B cell (primary cell): ENCODE data around the gene ADRA2A. TPM values are rescaled to one million over a fixed set of nuclear protein-coding genes. Genes with fewer than 3 reads are reported as not detected.

Source experiments
- ATAC-seq: fragments of 200-7000 bp; cut with Tn5 transposase; one replicate; pipeline ENCODE4 v1.10.0; 2021; ENCODE audit warnings: low read depth, mild to moderate bottlenecking, moderate number of reproducible peaks, moderate library complexity
- CTCF ChIA-PET: fragments of 350-600 bp; sonication (Branson Sonifier 250); formaldehyde crosslinking; loops from one replicate; lab custom pipeline; 2021; ENCODE audit warnings: antibody characterized with exemption, inconsistent platforms; lab: Charles Lee
- POLR2A ChIA-PET: fragments of 350-600 bp; sonication (Branson Sonifier 250); formaldehyde crosslinking; loops from one replicate; lab custom pipeline; 2021; ENCODE audit warnings: antibody characterized with exemption; lab: Charles Lee
- DNase-seq: peaks from one replicate; pipeline ENCODE4 v3.0.0; 2013
- H2AFZ ChIP-seq: 2 replicates; pipeline ENCODE4 v1.6.1; 2012; ENCODE audit warnings: mild to moderate bottlenecking, low read depth, low read length; ENCODE audit not compliant: insufficient read depth, poor library complexity, severe bottlenecking
- H3K27ac ChIP-seq, 2 donors: 1 replicate in 1 of 2; 2 replicates in 1 of 2; pipeline ENCODE4 v1.5.1; 2012 to 2013; ENCODE audit warnings: low read length in 2 of 2, mild to moderate bottlenecking in 2 of 2, moderate library complexity in 1 of 2
- H3K27me3 ChIP-seq, 4 experiments: fragments of 200-600 bp in 1 of 4; sonication (generic) in 1 of 4; replicated peaks in 1 of 4; 1 replicate in 2 of 4; 2 replicates in 2 of 4; pipeline versions ENCODE4 v1.6.1 to v1.7.0; 2013 to 2016; ENCODE audit warnings: low read length in 3 of 4, mild to moderate bottlenecking in 2 of 4, mixed read lengths in 1 of 4, moderate library complexity in 1 of 4; ENCODE audit not compliant: insufficient read depth in 4 of 4, control insufficient read depth in 3 of 4; ENCODE audit errors: control extremely low read depth in 1 of 4
- H3K36me3 ChIP-seq, 2 experiments: replicated peaks in 1 of 2; 1 replicate in 1 of 2; 2 replicates in 1 of 2; pipeline versions ENCODE4 v1.6.1 to v1.7.1; 2013; ENCODE audit warnings: low read length in 1 of 2; ENCODE audit not compliant: insufficient read depth in 2 of 2, control insufficient read depth in 1 of 2; ENCODE audit errors: control extremely low read depth in 1 of 2, extremely low read depth in 1 of 2
- H3K4me1 ChIP-seq, 2 donors: fragments of 200-600 bp in 1 of 2; sonication (generic) in 1 of 2; 1 replicate in 1 of 2; 2 replicates in 1 of 2; pipeline versions ENCODE4 v1.5.1 to v1.6.1; 2013 to 2017; ENCODE audit warnings: low read length in 2 of 2; ENCODE audit not compliant: control insufficient read depth in 2 of 2, insufficient read depth in 2 of 2
- H3K4me2 ChIP-seq: replicated peaks from 2 replicates; pipeline ENCODE3; 2012; ENCODE audit warnings: mild to moderate bottlenecking, low read depth, low read length; ENCODE audit not compliant: poor library complexity, severe bottlenecking
- H3K4me3 ChIP-seq, 5 experiments: fragments of 200-600 bp in 1 of 5; sonication (generic) in 1 of 5; 1 replicate in 3 of 5; 2 replicates in 2 of 5; pipeline versions ENCODE4 v1.5.1 to v1.7.0; 2011 to 2016; ENCODE audit warnings: low read length in 4 of 5, mild to moderate bottlenecking in 4 of 5, low read depth in 2 of 5, control low read depth in 1 of 5, moderate library complexity in 1 of 5; ENCODE audit not compliant: insufficient read depth in 1 of 5; ENCODE audit errors: control extremely low read depth in 1 of 5, extremely low read depth in 1 of 5
- H3K79me2 ChIP-seq: fragments of 200-600 bp; sonication (generic); one replicate; pipeline ENCODE4 v1.6.0; 2016; ENCODE audit warnings: low read length; ENCODE audit not compliant: control insufficient read depth, insufficient read depth
- H3K9ac ChIP-seq: fragments of 200-600 bp; sonication (generic); 2 replicates; pipeline ENCODE4 v1.6.1; 2017; ENCODE audit warnings: mild to moderate bottlenecking, low read length, moderate library complexity
- H3K9me3 ChIP-seq, 3 donors: one replicate each; pipeline versions ENCODE4 v1.6.1 to v1.7.1; 2013; ENCODE audit warnings: low read length in 2 of 3; ENCODE audit not compliant: control insufficient read depth in 2 of 3, insufficient read depth in 1 of 3; ENCODE audit errors: control extremely low read depth in 1 of 3
- H4K20me1 ChIP-seq: 2 replicates; pipeline ENCODE4 v1.6.0; 2012; ENCODE audit warnings: mild to moderate bottlenecking, low read length; ENCODE audit not compliant: insufficient read depth, control insufficient read depth, poor library complexity, severe bottlenecking
- H3K27ac Mint-ChIP-seq: one replicate; pipeline ENCODE4 v1.8.0; 2021; ENCODE audit warnings: mixed read lengths
- H3K27me3 Mint-ChIP-seq: one replicate; pipeline ENCODE4 v1.8.0; 2021; ENCODE audit warnings: mixed read lengths
- H3K4me1 Mint-ChIP-seq: one replicate; pipeline ENCODE4 v1.8.0; 2021; ENCODE audit warnings: mixed read lengths
- H3K4me3 Mint-ChIP-seq: one replicate; pipeline ENCODE4 v1.8.0; 2021; ENCODE audit warnings: mixed read lengths
- H3K9me3 Mint-ChIP-seq: one replicate; pipeline ENCODE4 v1.8.0; 2022; ENCODE audit warnings: mixed read lengths; ENCODE audit not compliant: insufficient read depth
- EZH2 ChIP-seq: IDR thresholded peaks from 2 replicates; pipeline ENCODE4 v1.6.1; 2012; ENCODE audit warnings: borderline replicate concordance, low read depth, mild to moderate bottlenecking, moderate library complexity, low read length; ENCODE audit not compliant: insufficient read depth, poor library complexity, severe bottlenecking
- WGBS: methylation state at CpG from one replicate; pipeline ENCODE4 v1.1.5; 2013; ENCODE audit warnings: missing lambda C conversion rate; ENCODE audit not compliant: insufficient coverage; 5-methylcytosine and 5-hydroxymethylcytosine counted together
- intact Hi-C: fragments of 100-400 bp; cut with micrococcal nuclease; formaldehyde crosslinking; loops from one replicate; pipeline ENCODE4 v1.10.0; 2022
- polyA plus RNA-seq: library from polyadenylated mRNA; depleted of rRNA; stranded (reverse); fragments of >200 nt; gene quantifications from 2 replicates; pipeline ENCODE4 v1.2.3, GENCODE V29; 2012
- total RNA-seq, 2 donors: library from RNA; stranded (reverse); fragments of 120-200 nt in 1 of 2; gene quantifications; 1 replicate in 1 of 2; 2 replicates in 1 of 2; pipeline versions ENCODE4 v1.2.3 to v1.2.4, GENCODE V29; 2013 to 2022
- TF ChIP-seq, protein P1 (sequence below): fragments of 200-600 bp; IDR thresholded peaks from one replicate; pipeline ENCODE4 v1.8.0; 2022; ENCODE audit warnings: antibody characterized with exemption, mild to moderate bottlenecking

ADRA2A gene
- total and polyA plus RNA-seq, 2 donors (not counting 1 experiment from before 2014, with no cell fraction given): 0.01 TPM; not detected in 1

DNA sequence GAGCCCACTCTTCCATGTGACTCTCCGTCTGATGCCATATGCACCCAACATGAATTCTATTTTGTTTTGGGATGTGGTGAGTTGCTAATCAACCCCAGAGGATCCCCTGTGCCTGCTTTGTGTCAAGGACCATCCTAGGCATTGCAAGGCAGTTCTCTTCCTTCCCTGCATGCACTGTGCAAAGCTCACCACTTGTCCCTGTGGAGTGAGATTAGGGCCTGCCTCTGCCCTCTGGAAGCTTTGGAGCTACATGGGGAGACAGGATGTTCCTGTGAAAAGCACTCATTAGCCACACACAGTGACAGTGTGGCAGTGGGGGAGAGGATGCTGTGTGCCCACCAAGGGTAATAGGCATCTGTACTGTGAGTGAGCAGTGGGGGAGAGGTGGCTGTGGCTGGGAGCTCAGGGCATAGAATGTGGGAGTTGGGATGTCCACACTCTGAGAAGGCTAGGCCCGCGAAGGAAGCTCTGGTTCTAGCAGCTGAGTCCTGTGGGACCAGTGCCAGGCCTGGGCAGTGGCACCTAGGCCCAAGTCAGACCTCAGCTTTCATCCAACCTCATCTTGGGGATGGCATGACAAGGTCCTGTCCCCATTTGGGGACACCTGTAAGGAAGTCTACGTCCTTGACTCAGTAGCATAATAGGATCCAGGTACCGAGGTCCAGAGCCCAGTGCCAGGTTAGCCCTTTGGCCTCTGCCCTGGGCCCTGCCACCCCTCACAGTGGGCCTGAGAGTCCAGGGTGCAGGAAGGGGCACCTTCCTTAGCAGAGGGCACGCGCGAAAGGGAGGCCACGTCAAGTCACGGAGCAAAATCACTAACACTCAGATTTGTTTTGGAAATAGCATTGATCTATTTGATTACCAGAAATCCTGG, 6.6 kb downstream of the ADRA2A start:
- intact Hi-C loops: no loop called here
- Histone ChIP-seq H2AFZ (no peak overlapping the region), H3K27me3 (peaks cover 0 to 19% (median 2%) of the 10 kb centered on the region in 4 experiments), H3K36me3 (no peaks in the 10 kb centered on the region), H3K4me1 (no peaks in the 10 kb centered on the region), H3K79me2 (no peaks in the 10 kb centered on the region), H3K9ac (no peak overlapping the region), H3K4me3 (no peak overlapping the region), H3K4me2 (no peak overlapping the region), H3K9me3 (peaks cover 0 to 25% (median 0%) of the 10 kb centered on the region in 3 donors), H3K27ac (no peak overlapping the region), H4K20me1 (no peaks in the 10 kb centered on the region)
- H3K4me3 Mint-ChIP-seq: no peak overlapping the region
- peaks cover 39% of the 10 kb centered on the region for H3K27me3 Mint-ChIP-seq
- H3K27ac Mint-ChIP-seq: no peak overlapping the region
- ChIA-PET POLR2A (no interaction called here), CTCF (no interaction called here)
- ATAC-seq: no peak
- TF ChIP-seq, protein P1, sequence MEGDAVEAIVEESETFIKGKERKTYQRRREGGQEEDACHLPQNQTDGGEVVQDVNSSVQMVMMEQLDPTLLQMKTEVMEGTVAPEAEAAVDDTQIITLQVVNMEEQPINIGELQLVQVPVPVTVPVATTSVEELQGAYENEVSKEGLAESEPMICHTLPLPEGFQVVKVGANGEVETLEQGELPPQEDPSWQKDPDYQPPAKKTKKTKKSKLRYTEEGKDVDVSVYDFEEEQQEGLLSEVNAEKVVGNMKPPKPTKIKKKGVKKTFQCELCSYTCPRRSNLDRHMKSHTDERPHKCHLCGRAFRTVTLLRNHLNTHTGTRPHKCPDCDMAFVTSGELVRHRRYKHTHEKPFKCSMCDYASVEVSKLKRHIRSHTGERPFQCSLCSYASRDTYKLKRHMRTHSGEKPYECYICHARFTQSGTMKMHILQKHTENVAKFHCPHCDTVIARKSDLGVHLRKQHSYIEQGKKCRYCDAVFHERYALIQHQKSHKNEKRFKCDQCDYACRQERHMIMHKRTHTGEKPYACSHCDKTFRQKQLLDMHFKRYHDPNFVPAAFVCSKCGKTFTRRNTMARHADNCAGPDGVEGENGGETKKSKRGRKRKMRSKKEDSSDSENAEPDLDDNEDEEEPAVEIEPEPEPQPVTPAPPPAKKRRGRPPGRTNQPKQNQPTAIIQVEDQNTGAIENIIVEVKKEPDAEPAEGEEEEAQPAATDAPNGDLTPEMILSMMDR: no peak
- no peak for TF ChIP-seq EZH2
- no peak for DNase-seq
- peaks cover 2% of the 10 kb centered on the region for H3K4me1 Mint-ChIP-seq
- peaks cover 12% of the 10 kb centered on the region for H3K9me3 Mint-ChIP-seq
- WGBS: 95% methylated on average over 2 of the region's 10 CpGs
